CD14-positive monocyte (primary cell): ENCODE results near the gene AKAP14. TPM values are rescaled to one million over a fixed set of nuclear protein-coding genes. Genes with fewer than 3 reads are reported as not detected.
"Not testable (repeated sequence)": the region's sequence is repeated elsewhere in the genome, so short reads cannot be mapped to it uniquely, and the experiment has no call there.

ENCODE experiments used
- DNase-seq, 3 donors: peaks; one replicate each; pipeline ENCODE4 v3.0.0-alpha.2; 2011 to 2022
- H2AFZ ChIP-seq: 2 replicates; pipeline ENCODE4 v1.6.0; 2012; ENCODE audit warnings: mild to moderate bottlenecking, low read depth, low read length, inconsistent platforms; ENCODE audit not compliant: insufficient read depth, poor library complexity, severe bottlenecking
- H3K27ac ChIP-seq, 2 donors: 1 replicate in 1 of 2; 2 replicates in 1 of 2; pipeline ENCODE4 v1.5.1; 2012 to 2013; ENCODE audit warnings: low read length in 2 of 2, control low read depth in 1 of 2, inconsistent platforms in 1 of 2, low read depth in 1 of 2, mild to moderate bottlenecking in 1 of 2
- H3K27me3 ChIP-seq, 2 donors: one replicate each; pipeline versions ENCODE4 v1.6.0 to v1.6.1; 2011 to 2013; ENCODE audit warnings: low read length in 2 of 2; ENCODE audit not compliant: control insufficient read depth in 2 of 2, insufficient read depth in 2 of 2
- H3K36me3 ChIP-seq, 2 donors: replicated peaks in 1 of 2; 1 replicate in 1 of 2; 2 replicates in 1 of 2; pipeline versions ENCODE4 v1.5.1 to v1.6.1; 2012 to 2013; ENCODE audit warnings: low read length in 2 of 2, control low read depth in 1 of 2, inconsistent platforms in 1 of 2, mild to moderate bottlenecking in 1 of 2; ENCODE audit not compliant: insufficient read depth in 2 of 2, control insufficient read depth in 1 of 2
- H3K4me1 ChIP-seq, 2 donors: 1 replicate in 1 of 2; 2 replicates in 1 of 2; pipeline versions ENCODE4 v1.5.1 to v1.6.1; 2012 to 2013; ENCODE audit warnings: low read length in 2 of 2, control low read depth in 1 of 2, inconsistent platforms in 1 of 2, mild to moderate bottlenecking in 1 of 2, moderate library complexity in 1 of 2; ENCODE audit not compliant: insufficient read depth in 2 of 2, control insufficient read depth in 1 of 2
- H3K4me2 ChIP-seq: replicated peaks from 2 replicates; pipeline ENCODE3; 2012; ENCODE audit warnings: low read length, moderate library complexity, mild to moderate bottlenecking; ENCODE audit not compliant: poor library complexity, severe bottlenecking; ENCODE audit errors: extremely low read depth
- H3K4me3 ChIP-seq, 3 experiments: fragments of 200-600 bp in 1 of 3; sonication (generic) in 1 of 3; replicated peaks in 1 of 3; 1 replicate in 2 of 3; 2 replicates in 1 of 3; pipeline ENCODE4 v1.5.1; 2011 to 2013; ENCODE audit warnings: low read length in 3 of 3, mild to moderate bottlenecking in 3 of 3, control low read depth in 2 of 3, low read depth in 2 of 3, inconsistent platforms in 1 of 3, moderate library complexity in 1 of 3
- H3K79me2 ChIP-seq: 2 replicates; pipeline ENCODE4 v1.6.0; 2012; ENCODE audit warnings: mild to moderate bottlenecking, control low read depth, inconsistent platforms, low read length, moderate library complexity; ENCODE audit not compliant: insufficient read depth
- H3K9ac ChIP-seq: 2 replicates; pipeline ENCODE4 v1.6.0; 2017; ENCODE audit warnings: low read length, mild to moderate bottlenecking; ENCODE audit not compliant: insufficient read depth, poor library complexity, severe bottlenecking
- H3K9me3 ChIP-seq, 2 donors: replicated peaks in 1 of 2; 1 replicate in 1 of 2; 2 replicates in 1 of 2; pipeline versions ENCODE4 v1.5.1 to v1.6.1; 2012 to 2013; ENCODE audit warnings: low read length in 2 of 2, control low read depth in 1 of 2; ENCODE audit not compliant: control insufficient read depth in 1 of 2, insufficient read depth in 1 of 2
- H4K20me1 ChIP-seq: 2 replicates; pipeline ENCODE4 v1.6.0; 2012; ENCODE audit warnings: mild to moderate bottlenecking, low read length, control low read depth, moderate library complexity; ENCODE audit not compliant: insufficient read depth
- H3K27ac Mint-ChIP-seq, 7 donors: one replicate each; pipeline ENCODE4 v1.8.0; 2020; ENCODE audit warnings: mild to moderate bottlenecking in 7 of 7, mixed read lengths in 7 of 7, moderate library complexity in 6 of 7, inconsistent platforms in 2 of 7
- H3K27me3 Mint-ChIP-seq, 3 donors: one replicate each; pipeline ENCODE4 v1.8.0; 2021 to 2022; ENCODE audit warnings: low read depth in 3 of 3, mild to moderate bottlenecking in 3 of 3, mixed read lengths in 3 of 3, moderate library complexity in 3 of 3, inconsistent platforms in 1 of 3
- H3K36me3 Mint-ChIP-seq, 2 donors: one replicate each; pipeline ENCODE4 v1.8.0; 2020; ENCODE audit warnings: mixed read lengths in 2 of 2, inconsistent platforms in 1 of 2, mild to moderate bottlenecking in 1 of 2
- H3K4me1 Mint-ChIP-seq: one replicate; pipeline ENCODE4 v1.8.0; 2020; ENCODE audit warnings: mild to moderate bottlenecking, mixed read lengths
- H3K4me3 Mint-ChIP-seq, 2 donors: one replicate each; pipeline ENCODE4 v1.8.0; 2020; ENCODE audit warnings: mild to moderate bottlenecking in 2 of 2, mixed read lengths in 2 of 2, moderate library complexity in 1 of 2
- H3K9me3 Mint-ChIP-seq, 7 donors: one replicate each; pipeline ENCODE4 v1.8.0; 2020 to 2022; ENCODE audit warnings: mixed read lengths in 7 of 7, mild to moderate bottlenecking in 6 of 7, moderate library complexity in 6 of 7, inconsistent platforms in 2 of 7
- WGBS: methylation state at CpG from one replicate; pipeline ENCODE4 v1.1.5; 2013; ENCODE audit warnings: missing lambda C conversion rate; ENCODE audit not compliant: insufficient coverage; 5-methylcytosine and 5-hydroxymethylcytosine counted together
- intact Hi-C, 2 donors: fragments of 100-400 bp; cut with micrococcal nuclease; formaldehyde crosslinking; loops; one replicate each; pipeline versions ENCODE4 v1.15.0 to v1.15.1; 2023
- polyA plus RNA-seq, 3 donors: library from polyadenylated mRNA; depleted of rRNA in 1 of 3; unstranded in 2 of 3; stranded (reverse) in 1 of 3; fragments of 300-500 nt in 2 of 3; fragments of >200 nt in 1 of 3; fragmentation: Illumina TruSeq in 2 of 3; gene quantifications; 1 replicate in 2 of 3; 2 replicates in 1 of 3; pipeline ENCODE4 v1.2.3, GENCODE V29; 2012 to 2021
- TF ChIP-seq, protein P1 (sequence below): fragments of 200-600 bp; IDR thresholded peaks from one replicate; pipeline ENCODE4 v1.8.0; 2022; ENCODE audit warnings: antibody characterized with exemption, mild to moderate bottlenecking

The AKAP14 gene
- polyA plus RNA-seq, 3 donors = not detected

GRCh38 chrX:119917877-119918276 is 22.2 kb downstream of the AKAP14 start:
- H3K27me3 Mint-ChIP-seq = peaks cover 0 to 5% (median 0%) of the 10 kb centered on the region in 3 donors
- intact Hi-C loops = no loop called here
- H4K20me1 ChIP-seq = no peaks in the 10 kb centered on the region

DNA sequence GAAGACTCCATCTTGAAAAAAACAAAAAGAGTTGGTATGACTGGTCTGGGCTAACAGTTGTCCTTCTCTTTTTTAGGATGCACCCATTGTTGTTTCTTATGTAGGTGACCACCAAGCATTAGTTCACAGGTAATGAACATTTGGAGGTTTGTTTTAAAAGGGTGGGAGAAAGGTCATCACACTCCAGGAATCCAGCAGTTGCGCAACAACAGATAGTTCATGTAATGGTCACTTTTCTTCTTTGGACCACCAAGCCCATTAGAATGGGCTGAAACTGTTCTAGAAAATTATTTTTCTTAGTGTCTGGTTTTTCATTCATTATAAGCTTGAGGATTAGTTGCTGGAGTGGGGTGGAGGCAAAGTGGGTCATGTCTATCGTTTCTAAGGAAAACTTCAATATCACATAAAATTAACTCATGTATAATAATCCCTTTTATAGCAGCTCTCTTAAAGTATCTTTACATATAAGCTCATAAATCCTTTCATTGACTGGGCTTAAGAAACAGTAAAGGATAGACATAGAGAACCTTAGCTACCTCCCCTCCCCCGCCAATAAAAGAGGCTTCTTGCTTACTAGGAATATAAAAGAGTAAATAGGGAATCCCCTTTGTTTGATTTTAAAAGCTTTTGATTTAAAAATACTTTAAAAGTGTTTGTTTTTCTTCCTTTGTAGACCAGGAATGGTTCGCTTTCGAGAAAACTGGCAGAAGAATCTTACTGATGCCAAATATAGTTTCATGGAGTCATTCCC is 24.3 kb downstream of the AKAP14 start:
- peaks cover 10 to 20% of the 10 kb centered on the region in 2 donors for H3K36me3 Mint-ChIP-seq
- Histone ChIP-seq H3K4me2 (no peak overlapping the region), H4K20me1 (no peaks in the 10 kb centered on the region), H3K27me3 (no peaks in the 10 kb centered on the region), H3K4me3 (no peak overlapping the region), H3K9ac (no peak overlapping the region), H3K9me3 (no peaks in the 10 kb centered on the region), H3K27ac (no peak overlapping the region), H3K4me1 (no peaks in the 10 kb centered on the region), H3K79me2 (no peaks in the 10 kb centered on the region), H2AFZ (no peak overlapping the region), H3K36me3 (peaks cover 0 to 11% of the 10 kb centered on the region in 2 donors)
- peaks cover 0 to 5% (median 0%) of the 10 kb centered on the region in 7 donors for H3K9me3 Mint-ChIP-seq
- no peak overlapping the region for H3K4me3 Mint-ChIP-seq
- WGBS = no CpG with 5 or more reads among the region's 5 CpGs
- TF ChIP-seq, protein P1, sequence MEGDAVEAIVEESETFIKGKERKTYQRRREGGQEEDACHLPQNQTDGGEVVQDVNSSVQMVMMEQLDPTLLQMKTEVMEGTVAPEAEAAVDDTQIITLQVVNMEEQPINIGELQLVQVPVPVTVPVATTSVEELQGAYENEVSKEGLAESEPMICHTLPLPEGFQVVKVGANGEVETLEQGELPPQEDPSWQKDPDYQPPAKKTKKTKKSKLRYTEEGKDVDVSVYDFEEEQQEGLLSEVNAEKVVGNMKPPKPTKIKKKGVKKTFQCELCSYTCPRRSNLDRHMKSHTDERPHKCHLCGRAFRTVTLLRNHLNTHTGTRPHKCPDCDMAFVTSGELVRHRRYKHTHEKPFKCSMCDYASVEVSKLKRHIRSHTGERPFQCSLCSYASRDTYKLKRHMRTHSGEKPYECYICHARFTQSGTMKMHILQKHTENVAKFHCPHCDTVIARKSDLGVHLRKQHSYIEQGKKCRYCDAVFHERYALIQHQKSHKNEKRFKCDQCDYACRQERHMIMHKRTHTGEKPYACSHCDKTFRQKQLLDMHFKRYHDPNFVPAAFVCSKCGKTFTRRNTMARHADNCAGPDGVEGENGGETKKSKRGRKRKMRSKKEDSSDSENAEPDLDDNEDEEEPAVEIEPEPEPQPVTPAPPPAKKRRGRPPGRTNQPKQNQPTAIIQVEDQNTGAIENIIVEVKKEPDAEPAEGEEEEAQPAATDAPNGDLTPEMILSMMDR = no peak
- intact Hi-C loops = no loop called here
- no peak for DNase-seq
- H3K27ac Mint-ChIP-seq = no peak overlapping the region
- no peaks in the 10 kb centered on the region for H3K4me1 Mint-ChIP-seq
- H3K27me3 Mint-ChIP-seq = peaks cover 0 to 2% (median 0%) of the 10 kb centered on the region in 3 donors

More at GRCh38 chrX:119917877-119918276, 22.2 kb downstream of the AKAP14 start:
- Mint-ChIP-seq H3K27ac (no peak overlapping the region), H3K9me3 (peaks cover 0 to 5% (median 0%) of the 10 kb centered on the region in 7 donors), H3K4me1 (no peaks in the 10 kb centered on the region), H3K36me3 (peaks cover 0 to 1% of the 10 kb centered on the region in 2 donors), H3K4me3 (no peak overlapping the region)
- no peak for DNase-seq
- no peak overlapping the region for H3K27ac ChIP-seq
- TF ChIP-seq, protein P1 = no peak
- H3K9ac ChIP-seq = no peak overlapping the region
- H3K27me3 ChIP-seq = no peaks in the 10 kb centered on the region
- no peaks in the 10 kb centered on the region for H3K9me3 ChIP-seq
- H3K4me2 ChIP-seq = no peak overlapping the region
- WGBS = 100% methylated on average over 1 of the region's 2 CpGs
- no peaks in the 10 kb centered on the region for H3K4me1 ChIP-seq
- no peak overlapping the region for H3K4me3 ChIP-seq
- no peaks in the 10 kb centered on the region for H3K79me2 ChIP-seq
- no peak overlapping the region for H2AFZ ChIP-seq
- no peaks in the 10 kb centered on the region for H3K36me3 ChIP-seq

GRCh38 chrX:119922391-119922790 is 26.7 kb downstream of the AKAP14 start:
- H3K4me3 Mint-ChIP-seq, H3K4me2 ChIP-seq, H2AFZ ChIP-seq, H3K4me3 ChIP-seq, H3K4me1 Mint-ChIP-seq, DNase-seq, H4K20me1 ChIP-seq, intact Hi-C loops, H3K27me3 ChIP-seq, H3K27me3 Mint-ChIP-seq, H3K79me2 ChIP-seq, H3K9me3 ChIP-seq, H3K9ac ChIP-seq, H3K9me3 Mint-ChIP-seq, H3K4me1 ChIP-seq, H3K27ac ChIP-seq, H3K27ac Mint-ChIP-seq: not testable (repeated sequence)
- WGBS = no CpG with 5 or more reads among the region's 7 CpGs
- peaks cover 23 to 34% of the 10 kb centered on the region in 2 donors for H3K36me3 Mint-ChIP-seq
- peaks cover 0 to 22% of the 10 kb centered on the region in 2 donors for H3K36me3 ChIP-seq
